PFSK-1 (cell line): Measurements from ENCODE around the gene PRIM1.

ENCODE experiments used
- FOXP2 ChIP-seq: optimal IDR thresholded peaks from 2 replicates; pipeline ENCODE3; 2011; ENCODE audit warnings: borderline replicate concordance, control low read depth, inconsistent platforms; ENCODE audit not compliant: insufficient read depth; ENCODE audit errors: extremely low read length, extremely low read depth
- POLR2AphosphoS5 ChIP-seq: IDR thresholded peaks from 2 replicates; pipeline ENCODE4 v1.6.1; 2012; ENCODE audit warnings: low read depth, mild to moderate bottlenecking, control low read depth, low read length, moderate library complexity
- SIN3A ChIP-seq: IDR thresholded peaks from 2 replicates; pipeline ENCODE4 v1.6.1; 2012; ENCODE audit warnings: mild to moderate bottlenecking, low read length, moderate library complexity, borderline replicate concordance; ENCODE audit not compliant: insufficient read depth
- TAF1 ChIP-seq: IDR thresholded peaks from 2 replicates; pipeline ENCODE4 v1.6.1; 2012; ENCODE audit warnings: low read length, control low read depth, borderline replicate concordance; ENCODE audit not compliant: insufficient read depth
- TF ChIP-seq, protein P1 (sequence below), 2 experiments: IDR thresholded peaks; 2 replicates each; pipeline versions ENCODE4 v1.6.1 to v1.8.0; 2011 to 2012; ENCODE audit warnings: low read depth in 2 of 2, low read length in 2 of 2, control low read depth in 1 of 2, inconsistent platforms in 1 of 2, mild to moderate bottlenecking in 1 of 2, moderate library complexity in 1 of 2; ENCODE audit not compliant: insufficient read depth in 1 of 2

PRIM1 gene

DNA sequence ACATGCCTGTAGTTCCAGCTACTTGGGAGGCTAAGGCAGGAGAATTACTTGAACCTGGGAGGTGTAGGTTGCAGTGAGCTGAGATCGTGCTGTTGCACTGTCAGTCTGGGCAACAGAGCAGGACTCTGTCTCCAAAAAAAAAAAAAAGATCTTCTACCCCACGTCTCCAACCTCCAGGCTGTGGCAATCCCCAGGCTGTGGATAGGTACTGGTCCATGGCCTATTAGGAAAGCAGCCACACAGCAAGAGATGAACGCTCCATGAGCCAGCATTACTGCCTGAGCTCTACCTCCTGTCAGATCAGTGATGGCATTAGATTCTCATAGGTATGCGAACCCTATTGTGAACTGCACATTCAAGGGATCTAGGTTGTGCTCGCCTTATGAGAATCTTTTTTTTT lies 58.0 kb downstream of the PRIM1 start:
- TF ChIP-seq SIN3A (no peak), TAF1 (no peak), POLR2AphosphoS5 (no peak), FOXP2 (no peak)
- TF ChIP-seq, protein P1, sequence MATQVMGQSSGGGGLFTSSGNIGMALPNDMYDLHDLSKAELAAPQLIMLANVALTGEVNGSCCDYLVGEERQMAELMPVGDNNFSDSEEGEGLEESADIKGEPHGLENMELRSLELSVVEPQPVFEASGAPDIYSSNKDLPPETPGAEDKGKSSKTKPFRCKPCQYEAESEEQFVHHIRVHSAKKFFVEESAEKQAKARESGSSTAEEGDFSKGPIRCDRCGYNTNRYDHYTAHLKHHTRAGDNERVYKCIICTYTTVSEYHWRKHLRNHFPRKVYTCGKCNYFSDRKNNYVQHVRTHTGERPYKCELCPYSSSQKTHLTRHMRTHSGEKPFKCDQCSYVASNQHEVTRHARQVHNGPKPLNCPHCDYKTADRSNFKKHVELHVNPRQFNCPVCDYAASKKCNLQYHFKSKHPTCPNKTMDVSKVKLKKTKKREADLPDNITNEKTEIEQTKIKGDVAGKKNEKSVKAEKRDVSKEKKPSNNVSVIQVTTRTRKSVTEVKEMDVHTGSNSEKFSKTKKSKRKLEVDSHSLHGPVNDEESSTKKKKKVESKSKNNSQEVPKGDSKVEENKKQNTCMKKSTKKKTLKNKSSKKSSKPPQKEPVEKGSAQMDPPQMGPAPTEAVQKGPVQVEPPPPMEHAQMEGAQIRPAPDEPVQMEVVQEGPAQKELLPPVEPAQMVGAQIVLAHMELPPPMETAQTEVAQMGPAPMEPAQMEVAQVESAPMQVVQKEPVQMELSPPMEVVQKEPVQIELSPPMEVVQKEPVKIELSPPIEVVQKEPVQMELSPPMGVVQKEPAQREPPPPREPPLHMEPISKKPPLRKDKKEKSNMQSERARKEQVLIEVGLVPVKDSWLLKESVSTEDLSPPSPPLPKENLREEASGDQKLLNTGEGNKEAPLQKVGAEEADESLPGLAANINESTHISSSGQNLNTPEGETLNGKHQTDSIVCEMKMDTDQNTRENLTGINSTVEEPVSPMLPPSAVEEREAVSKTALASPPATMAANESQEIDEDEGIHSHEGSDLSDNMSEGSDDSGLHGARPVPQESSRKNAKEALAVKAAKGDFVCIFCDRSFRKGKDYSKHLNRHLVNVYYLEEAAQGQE (IDR thresholded peaks at IDR 0.05; ENCODE audit: insufficient read depth in 1 of 2, low read depth in 2 of 2, low read length in 2 of 2), result no peak

- TF ChIP-seq FOXP2, result no peak
- no peak for TF ChIP-seq POLR2AphosphoS5
- no peak for TF ChIP-seq TAF1
- TF ChIP-seq, protein P1 (IDR thresholded peaks at IDR 0.05; ENCODE audit: insufficient read depth in 1 of 2, low read depth in 2 of 2, low read length in 2 of 2), result no peak
- no peak for TF ChIP-seq SIN3A
Observed at GRCh38 chr12:56688846-56689109, 63.3 kb downstream of the PRIM1 start.

GRCh38 chr12:56688129-56688845 lies 63.8 kb downstream of the PRIM1 start, which contains the start of gene PTGES3:
Gene PTGES3, minus strand, starts transcription at chr12:56688284. Its CDS starts 285 bp downstream, at chr12:56687999.
- no peak for TF ChIP-seq FOXP2
- TF ChIP-seq POLR2AphosphoS5, result peak; percentile 99
- peak; percentile 83; the same call in 1 of the 2 replicates for TF ChIP-seq TAF1
- TF ChIP-seq SIN3A, result peak; percentile 63; the same call in 1 of the 2 replicates
- TF ChIP-seq, protein P1 (IDR thresholded peaks at IDR 0.05; ENCODE audit: insufficient read depth in 1 of 2, low read depth in 2 of 2, low read length in 2 of 2), result peak in 1 of 2 experiments; percentile 46; a peak in 1 of 4 replicates

- TF ChIP-seq POLR2AphosphoS5, result 0 out of 2 replicates have a peak, but pooled peaks have one; percentile 1
- TF ChIP-seq TAF1, result no peak
Observed at GRCh38 chr12:56687223-56688128, 64.6 kb downstream of the PRIM1 start.

DNA sequence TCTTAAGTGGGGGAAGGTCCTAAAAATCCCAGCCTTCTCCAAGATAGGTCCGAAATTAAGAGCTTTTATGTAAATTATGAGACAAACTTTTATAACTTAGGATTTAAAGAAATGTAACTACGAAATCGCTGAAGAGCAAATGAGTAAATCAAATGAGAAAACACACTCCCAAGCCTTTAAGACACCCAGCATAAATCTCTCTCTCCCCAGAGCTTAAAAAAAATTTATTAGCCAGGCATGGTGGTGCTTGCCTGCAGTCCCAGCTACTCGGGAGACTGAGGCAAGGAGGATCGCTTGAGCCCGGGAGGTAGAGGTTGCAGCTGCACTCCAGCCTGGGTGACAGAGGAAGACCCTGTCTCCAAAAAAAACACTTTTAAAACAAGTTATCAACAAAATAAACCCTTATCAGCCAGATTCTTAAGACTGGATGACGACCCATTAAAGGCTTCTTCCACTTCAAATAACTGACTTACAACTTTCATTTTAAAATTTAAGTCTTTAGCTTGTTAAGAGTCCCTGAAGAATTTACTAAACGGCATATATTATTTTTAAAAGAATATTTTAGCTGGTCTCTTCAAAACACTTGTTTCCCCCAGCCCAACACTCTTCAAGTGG lies 67.3 kb downstream of the PRIM1 start:
- TF ChIP-seq, protein P1 (IDR thresholded peaks at IDR 0.05; ENCODE audit: insufficient read depth in 1 of 2, low read depth in 2 of 2, low read length in 2 of 2), result no peak
- TF ChIP-seq TAF1, result no peak
- TF ChIP-seq FOXP2, result no peak
- no peak for TF ChIP-seq POLR2AphosphoS5
- TF ChIP-seq SIN3A, result no peak
